Heart left ventricle (tissue), 16 donors: ENCODE results near the gene NNMT. TPM values are rescaled to one million over a fixed set of nuclear protein-coding genes. Genes with fewer than 3 reads are reported as not detected.

Source experiments
- ATAC-seq, 4 donors: fragments of 200-7000 bp; cut with Tn5 transposase; one replicate each; pipeline ENCODE4 v1.9.1; 2020 to 2022; ENCODE audit warnings: moderate library complexity in 4 of 4, mild to moderate bottlenecking in 3 of 4, moderate number of reproducible peaks in 1 of 4
- DNase-seq, 5 donors: peaks; one replicate each; pipeline ENCODE4 v3.0.0-alpha.2; 2020
- H3K27ac ChIP-seq, 12 donors: fragments of 200-600 bp; sonication (generic) in 4 of 12; one replicate each; pipeline versions ENCODE4 v1.5.0 to v1.8.0; 2016 to 2022; ENCODE audit warnings: mild to moderate bottlenecking in 2 of 12
- H3K27me3 ChIP-seq, 9 donors: fragments of 200-600 bp; sonication (generic) in 2 of 9; one replicate each; pipeline versions ENCODE4 v1.5.1 to v1.8.0; 2016 to 2022; ENCODE audit warnings: mild to moderate bottlenecking in 3 of 9
- H3K36me3 ChIP-seq, 9 donors: fragments of 200-600 bp; sonication (generic) in 2 of 9; one replicate each; pipeline versions ENCODE4 v1.5.0 to v1.8.0; 2018 to 2022; ENCODE audit warnings: mild to moderate bottlenecking in 2 of 9
- H3K4me1 ChIP-seq, 12 donors: fragments of 200-600 bp; sonication (generic) in 4 of 12; one replicate each; pipeline versions ENCODE4 v1.5.0 to v1.8.0; 2016 to 2022; ENCODE audit warnings: mild to moderate bottlenecking in 3 of 12
- H3K4me3 ChIP-seq, 12 donors: fragments of 200-600 bp; sonication (generic) in 4 of 12; one replicate each; pipeline versions ENCODE4 v1.5.0 to v1.8.0; 2017 to 2022; ENCODE audit warnings: mild to moderate bottlenecking in 9 of 12, moderate library complexity in 4 of 12
- H3K9me3 ChIP-seq, 12 donors: fragments of 200-600 bp; sonication (generic) in 4 of 12; one replicate each; pipeline versions ENCODE4 v1.5.0 to v1.8.0; 2016 to 2022; ENCODE audit warnings: mild to moderate bottlenecking in 1 of 12
- CTCF ChIP-seq, 12 donors: fragments of 200-600 bp; sonication (generic) in 4 of 12; IDR thresholded peaks; one replicate each; pipeline versions ENCODE4 v1.5.0 to v1.8.0; 2018 to 2022; ENCODE audit warnings: antibody characterized with exemption in 12 of 12, mild to moderate bottlenecking in 5 of 12
- POLR2A ChIP-seq, 2 donors: fragments of 450-650 bp; IDR thresholded peaks; one replicate each; pipeline ENCODE4 v1.6.1; 2017; ENCODE audit warnings: antibody characterized with exemption in 2 of 2, mild to moderate bottlenecking in 2 of 2, moderate library complexity in 2 of 2
- WGBS, 4 donors: extraction: QIAGEN DNeasy Blood & Tissue Kit in 2 of 4; methylation state at CpG; one replicate each; pipeline versions ENCODE4 v1.1.5 to v1.1.7; 2013 to 2018; 5-methylcytosine and 5-hydroxymethylcytosine counted together
- intact Hi-C, 10 donors: fragments of 100-400 bp; cut with DNase I; formaldehyde crosslinking; loops; one replicate each; pipeline versions ENCODE4 v1.11.1 to v1.14.2; 2022
- polyA plus RNA-seq, 2 donors: library from polyadenylated mRNA; stranded (reverse); fragments of 200-250 nt; gene quantifications; one replicate each; pipeline ENCODE4 v1.2.3, GENCODE V29; 2013
- total RNA-seq, 9 donors: library from RNA; depleted of rRNA in 2 of 9; stranded (reverse); fragments of >200 nt in 2 of 9; fragmentation: NEBNext Ultra II Directional in 3 of 9; extraction: Animal tissue kit (Norgen Biotek cat#: 25700) in 3 of 9; gene quantifications; one replicate each; pipeline versions ENCODE4 v1.1.0 to v1.2.4, GENCODE V29; 2016 to 2023
- donor health status: ischemic (EF 13 %, LVEDD 7.1; RV severe dilation, severe dysfunction).
- donor health status: healthy with polysubstance abuse.
- donor health status: DM: no; HTN: yes; CAD: no.
- donor health status: DM: no; HTN: no; CAD: no.
- donor health status: ischemic (EF 25% LVEDD 6.9; RV normal size, moderate dysfunction).
- donor health status: ischemic (EF 25% LVEDD 5.7; RV mildly dilated, moderate dysfunction).
- donor health status: healthy.
- donor health status: DM: yes; HTN: yes; CAD: no.
- donor health status: ischemic (EF 35%, LVEDD 5.7; RV mildly dilated, moderate dysfunction).
- donor health status: nonischemic (EF 11% LVEDD 7.7; RV severe dilation, severe dysfunction).
- donor health status: DM: yes; HTN: yes; CAD: no.
- donor health status: PGD.
- donor health status: ischemic (EF 29% LVEDD 5.4; RV normal size, mild dysfunction).
- donor health status: nonischemic (EF 23%, LVEDD 6.1; RV moderate dilation, normal function).

NNMT gene
- total and polyA plus RNA-seq, 11 donors = 12.4 to 146 (median 27.9) TPM

GRCh38 chr11:114283422-114283821, 12.8 kb upstream of the NNMT start:
- H3K36me3 ChIP-seq = no peaks in the 10 kb centered on the region
- H3K4me1 ChIP-seq = peaks cover 0 to 28% (median 14%) of the 10 kb centered on the region in 12 donors
- no peak for TF ChIP-seq POLR2A (IDR thresholded peaks at IDR 0.05)
- no peak for TF ChIP-seq CTCF (IDR thresholded peaks at IDR 0.05)
- H3K27me3 ChIP-seq = no peaks in the 10 kb centered on the region
- ATAC-seq = no peak
- H3K4me3 ChIP-seq = no peak overlapping the region
- intact Hi-C loops = loop anchor here in 9 of 10 donors (5.0 to 10.0 kb wide), 8 partner anchors 34 to 481 kb away; partner anchors contain the start of genes C11orf71 (in 1 of the 9) and RBM7 (in 1 of the 9)
- no peak for DNase-seq
- H3K27ac ChIP-seq = no peak overlapping the region
- H3K9me3 ChIP-seq = no peaks in the 10 kb centered on the region
- 73 to 82% (median 77%) methylated on average over 3 of the region's 3 CpGs for WGBS, 4 donors

- TF ChIP-seq POLR2A (IDR thresholded peaks at IDR 0.05) (no peak), CTCF (IDR thresholded peaks at IDR 0.05) (no peak)
- H3K27ac ChIP-seq = peak overlapping the region in 2 of 12 donors; percentile 1 to 4
- no peaks in the 10 kb centered on the region for H3K36me3 ChIP-seq
- WGBS, 4 donors = 18 to 40% (median 31%) methylated on average over 2 of the region's 2 CpGs
- no peaks in the 10 kb centered on the region for H3K27me3 ChIP-seq
- intact Hi-C loops = loop anchor here in 9 of 10 donors (5.0 to 10.0 kb wide), 8 partner anchors 33 to 481 kb away; partner anchors contain the start of genes C11orf71 (in 1 of the 9) and RBM7 (in 1 of the 9)
- no peaks in the 10 kb centered on the region for H3K9me3 ChIP-seq
- no peak overlapping the region for H3K4me3 ChIP-seq
- peaks cover 0 to 32% (median 14%) of the 10 kb centered on the region in 12 donors for H3K4me1 ChIP-seq
- ATAC-seq = peak in 2 of 4 donors; percentile 9 to 30
- no peak for DNase-seq
These were observed 12.2 kb upstream of the NNMT start for GRCh38 chr11:114284021-114284420.

GRCh38 chr11:114284914-114285313, 11.3 kb upstream of the NNMT start:
- no peak overlapping the region for H3K4me3 ChIP-seq
- WGBS, 4 donors = 94 to 96% (median 95%) methylated on average over 7 of the region's 7 CpGs
- intact Hi-C loops = loop anchor here in 9 of 10 donors (5.0 to 10.0 kb wide), 8 partner anchors 32 to 480 kb away; partner anchors contain the start of genes C11orf71 (in 1 of the 9) and RBM7 (in 1 of the 9)
- DNase-seq (no peak), ATAC-seq (no peak)
- H3K36me3 ChIP-seq = no peaks in the 10 kb centered on the region
- no peak overlapping the region for H3K27ac ChIP-seq
- TF ChIP-seq POLR2A (IDR thresholded peaks at IDR 0.05) (no peak), CTCF (IDR thresholded peaks at IDR 0.05) (no peak)
- H3K9me3 ChIP-seq = no peaks in the 10 kb centered on the region
- H3K4me1 ChIP-seq = peaks cover 0 to 38% (median 14%) of the 10 kb centered on the region in 12 donors
- H3K27me3 ChIP-seq = no peaks in the 10 kb centered on the region

- ATAC-seq (no peak), DNase-seq (no peak)
- Histone ChIP-seq H3K36me3 (no peaks in the 10 kb centered on the region), H3K27ac (no peak overlapping the region), H3K4me1 (peaks cover 0 to 32% (median 10%) of the 10 kb centered on the region in 12 donors), H3K4me3 (no peak overlapping the region), H3K9me3 (no peaks in the 10 kb centered on the region), H3K27me3 (no peaks in the 10 kb centered on the region)
- TF ChIP-seq POLR2A (IDR thresholded peaks at IDR 0.05) (no peak), CTCF (IDR thresholded peaks at IDR 0.05) (no peak)
- intact Hi-C loops = loop anchor here in 5 of 10 donors (10.0 kb wide), 4 partner anchors 59 to 479 kb away; partner anchors contain the start of genes C11orf71 (in 1 of the 5) and RBM7 (in 1 of the 5)
- 87 to 97% (median 90%) methylated on average over 3 of the region's 3 CpGs for WGBS, 4 donors
These were observed 10.6 kb upstream of the NNMT start for GRCh38 chr11:114285599-114285998.
